Measurements from ENCODE around the gene DOCK4.
A peak's percentile ranks its signal among the peaks of the same experiment; 100 is the strongest.

DOCK4 gene

DNA sequence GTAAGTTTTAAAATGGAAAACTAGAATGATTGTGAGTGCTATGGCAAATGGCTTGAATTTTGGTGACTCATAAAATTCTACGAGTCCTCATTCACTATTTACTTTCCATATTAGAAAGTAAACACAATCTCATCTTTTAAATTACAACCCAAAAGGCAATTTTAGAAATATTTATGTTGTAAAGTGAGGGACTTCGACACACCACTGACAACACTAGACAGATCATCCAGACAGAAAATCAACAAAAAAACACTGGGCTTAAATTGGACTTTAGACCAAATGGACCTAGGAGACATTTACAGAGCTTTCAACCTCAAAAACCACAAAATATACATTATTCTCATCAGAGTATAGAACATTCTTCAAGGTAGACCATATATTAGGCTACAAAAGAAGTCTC, 30.4 kb upstream of the DOCK4 start:
- TF ChIP-seq YY1 (IDR thresholded peaks at IDR 0.05; ENCODE audit: low read depth) (no peak), ZBTB7A (IDR thresholded peaks at IDR 0.05; ENCODE audit: low read depth) (no peak), RAD21 (IDR thresholded peaks at IDR 0.05; ENCODE audit: low read depth) (no peak), FOXM1 (IDR thresholded peaks at IDR 0.05; ENCODE audit: borderline replicate concordance, low read depth) (no peak)

DNA sequence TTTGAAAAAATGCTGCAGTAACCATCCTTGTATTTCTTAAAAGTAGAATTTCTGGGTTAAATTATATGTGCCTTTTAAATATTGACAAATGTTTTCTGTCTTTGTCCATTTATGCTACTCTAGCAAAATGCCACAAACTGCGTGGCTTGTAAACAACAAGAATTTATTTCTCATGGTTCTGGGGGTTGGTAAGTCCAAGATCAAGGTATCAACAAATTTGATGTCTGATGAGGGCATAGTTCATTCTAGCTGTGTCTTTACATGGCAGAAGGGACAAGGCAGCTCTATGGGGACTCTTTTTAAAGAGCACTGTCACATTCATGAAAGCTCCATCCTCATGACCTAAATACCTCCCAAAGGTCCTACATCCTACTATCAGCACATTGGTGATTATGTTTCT, 27.9 kb upstream of the DOCK4 start:
- TF ChIP-seq FOXM1 (IDR thresholded peaks at IDR 0.05; ENCODE audit: borderline replicate concordance, low read depth) = no peak
- no peak for TF ChIP-seq EP300 (IDR thresholded peaks at IDR 0.05; ENCODE audit: borderline replicate concordance)
- TF ChIP-seq TCF12 (IDR thresholded peaks at IDR 0.05; ENCODE audit: low read depth) = no peak
- no peak for TF ChIP-seq NFIC (IDR thresholded peaks at IDR 0.05)
- TF ChIP-seq ZBTB7A (IDR thresholded peaks at IDR 0.05; ENCODE audit: low read depth) = no peak
- no peak for TF ChIP-seq EGR1 (IDR thresholded peaks at IDR 0.05)
- TF ChIP-seq, protein P1, sequence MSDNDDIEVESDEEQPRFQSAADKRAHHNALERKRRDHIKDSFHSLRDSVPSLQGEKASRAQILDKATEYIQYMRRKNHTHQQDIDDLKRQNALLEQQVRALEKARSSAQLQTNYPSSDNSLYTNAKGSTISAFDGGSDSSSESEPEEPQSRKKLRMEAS (IDR thresholded peaks at IDR 0.05) = no peak
- no peak for TF ChIP-seq CREB1 (IDR thresholded peaks at IDR 0.05; ENCODE audit: low read depth)
- no peak for TF ChIP-seq RAD21 (IDR thresholded peaks at IDR 0.05; ENCODE audit: low read depth)
- no peak for TF ChIP-seq CEBPB (IDR thresholded peaks at IDR 0.05)
- no peak for TF ChIP-seq YY1 (IDR thresholded peaks at IDR 0.05; ENCODE audit: low read depth)
- TF ChIP-seq, protein P2, sequence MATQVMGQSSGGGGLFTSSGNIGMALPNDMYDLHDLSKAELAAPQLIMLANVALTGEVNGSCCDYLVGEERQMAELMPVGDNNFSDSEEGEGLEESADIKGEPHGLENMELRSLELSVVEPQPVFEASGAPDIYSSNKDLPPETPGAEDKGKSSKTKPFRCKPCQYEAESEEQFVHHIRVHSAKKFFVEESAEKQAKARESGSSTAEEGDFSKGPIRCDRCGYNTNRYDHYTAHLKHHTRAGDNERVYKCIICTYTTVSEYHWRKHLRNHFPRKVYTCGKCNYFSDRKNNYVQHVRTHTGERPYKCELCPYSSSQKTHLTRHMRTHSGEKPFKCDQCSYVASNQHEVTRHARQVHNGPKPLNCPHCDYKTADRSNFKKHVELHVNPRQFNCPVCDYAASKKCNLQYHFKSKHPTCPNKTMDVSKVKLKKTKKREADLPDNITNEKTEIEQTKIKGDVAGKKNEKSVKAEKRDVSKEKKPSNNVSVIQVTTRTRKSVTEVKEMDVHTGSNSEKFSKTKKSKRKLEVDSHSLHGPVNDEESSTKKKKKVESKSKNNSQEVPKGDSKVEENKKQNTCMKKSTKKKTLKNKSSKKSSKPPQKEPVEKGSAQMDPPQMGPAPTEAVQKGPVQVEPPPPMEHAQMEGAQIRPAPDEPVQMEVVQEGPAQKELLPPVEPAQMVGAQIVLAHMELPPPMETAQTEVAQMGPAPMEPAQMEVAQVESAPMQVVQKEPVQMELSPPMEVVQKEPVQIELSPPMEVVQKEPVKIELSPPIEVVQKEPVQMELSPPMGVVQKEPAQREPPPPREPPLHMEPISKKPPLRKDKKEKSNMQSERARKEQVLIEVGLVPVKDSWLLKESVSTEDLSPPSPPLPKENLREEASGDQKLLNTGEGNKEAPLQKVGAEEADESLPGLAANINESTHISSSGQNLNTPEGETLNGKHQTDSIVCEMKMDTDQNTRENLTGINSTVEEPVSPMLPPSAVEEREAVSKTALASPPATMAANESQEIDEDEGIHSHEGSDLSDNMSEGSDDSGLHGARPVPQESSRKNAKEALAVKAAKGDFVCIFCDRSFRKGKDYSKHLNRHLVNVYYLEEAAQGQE (IDR thresholded peaks at IDR 0.05; ENCODE audit: low read depth) = no peak

DNA sequence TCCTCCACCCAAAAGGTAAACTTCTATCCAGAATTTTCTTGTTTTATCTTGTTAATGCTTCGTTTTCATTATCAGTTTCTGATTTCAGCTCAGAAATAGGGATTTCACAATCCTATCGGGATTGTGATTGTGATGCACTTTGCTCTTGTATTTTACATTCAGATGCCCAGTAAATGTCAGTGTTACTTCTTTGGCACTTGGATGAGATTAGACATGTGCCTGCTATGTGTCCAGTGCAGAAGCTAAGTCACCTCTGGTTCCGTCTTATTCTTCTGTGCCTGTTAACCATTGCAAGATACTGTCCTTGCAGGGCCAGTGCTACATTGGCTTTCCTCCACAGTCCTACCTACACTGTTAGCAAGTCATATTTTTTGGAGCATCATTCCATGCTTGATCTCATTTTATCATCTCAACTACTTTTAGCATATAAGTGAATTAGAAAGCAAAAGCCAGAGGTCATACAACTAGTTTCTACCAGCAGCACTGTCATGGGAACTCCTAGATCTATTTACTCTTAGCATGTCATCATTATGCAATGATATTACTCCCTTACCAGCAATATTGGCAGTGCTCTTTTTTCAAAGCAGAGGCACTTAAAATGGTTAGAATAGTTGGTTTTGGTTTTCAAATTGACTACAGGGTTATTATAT, 27.0 kb upstream of the DOCK4 start:
- TF ChIP-seq, protein P1 (IDR thresholded peaks at IDR 0.05) = no peak

DNA sequence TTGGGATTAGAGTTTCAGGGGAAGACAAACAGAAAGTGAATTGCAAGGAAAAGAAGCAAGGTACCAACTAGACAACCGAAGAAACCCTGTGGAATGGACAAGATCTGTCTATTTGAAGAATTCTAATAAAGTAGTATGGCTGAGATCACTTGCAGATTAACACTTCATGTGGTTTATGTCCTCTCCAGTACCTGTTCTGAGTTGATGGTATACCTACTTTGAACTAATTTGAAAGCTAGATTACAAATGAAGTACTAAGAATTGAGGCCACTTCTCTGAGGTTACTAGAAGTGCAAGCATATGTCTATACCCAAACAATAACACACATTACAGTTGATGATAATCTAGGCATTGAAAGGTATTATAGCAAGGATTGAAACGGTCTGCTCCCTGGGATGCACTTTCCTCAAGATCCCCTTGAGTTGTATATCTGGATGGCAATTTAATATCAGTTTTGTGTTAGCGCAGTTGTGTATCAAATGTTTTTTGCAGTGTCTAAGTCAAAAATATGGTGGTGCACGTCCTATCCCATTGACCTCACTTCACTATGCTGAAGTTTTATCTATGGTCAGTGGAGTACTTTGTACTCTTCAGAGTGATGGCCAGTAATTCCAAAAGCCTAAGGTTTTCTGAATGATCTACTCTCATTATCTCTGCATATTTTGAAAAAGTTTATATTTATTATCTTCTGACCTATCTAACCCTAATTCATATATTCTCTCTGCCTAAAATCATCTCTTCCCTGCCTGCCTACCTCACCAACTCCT, 26.2 kb upstream of the DOCK4 start:
- TF ChIP-seq TEAD4 (IDR thresholded peaks at IDR 0.05) = no peak
- TF ChIP-seq YY1 (IDR thresholded peaks at IDR 0.05; ENCODE audit: low read depth) = no peak
- TF ChIP-seq CREB1 (IDR thresholded peaks at IDR 0.05; ENCODE audit: low read depth) = no peak
- TF ChIP-seq RAD21 (IDR thresholded peaks at IDR 0.05; ENCODE audit: low read depth) = no peak
- TF ChIP-seq, protein P1 (IDR thresholded peaks at IDR 0.05) = no peak
- TF ChIP-seq TCF12 (IDR thresholded peaks at IDR 0.05; ENCODE audit: low read depth) = no peak
- TF ChIP-seq NFIC (IDR thresholded peaks at IDR 0.05) = no peak

DNA sequence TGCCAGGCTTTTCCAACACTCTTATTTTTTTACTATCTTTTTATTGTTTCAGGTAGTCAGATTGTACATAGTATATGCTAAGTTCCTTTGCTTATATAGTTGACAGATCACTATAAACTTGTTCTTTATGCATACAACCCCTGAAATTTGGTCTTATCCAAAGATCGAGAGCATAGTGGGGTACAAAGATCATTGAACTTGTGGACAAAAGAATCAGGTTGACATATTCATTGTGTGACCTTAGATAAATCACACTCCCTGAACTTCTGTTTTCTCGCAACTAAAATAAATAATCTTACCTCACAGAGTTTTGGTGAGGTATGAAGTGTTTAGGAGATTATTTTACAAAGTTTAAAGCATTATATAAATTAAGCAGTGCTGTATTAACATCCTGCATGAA, 22.4 kb upstream of the DOCK4 start:
- no peak for TF ChIP-seq RAD21 (IDR thresholded peaks at IDR 0.05; ENCODE audit: low read depth)
- TF ChIP-seq EGR1 (IDR thresholded peaks at IDR 0.05) = no peak
- TF ChIP-seq TEAD4 (IDR thresholded peaks at IDR 0.05) = no peak
- TF ChIP-seq YY1 (IDR thresholded peaks at IDR 0.05; ENCODE audit: low read depth) = no peak
- TF ChIP-seq CEBPB (IDR thresholded peaks at IDR 0.05) = no peak
- TF ChIP-seq ZBTB7A (IDR thresholded peaks at IDR 0.05; ENCODE audit: low read depth) = no peak
- TF ChIP-seq, protein P1 (IDR thresholded peaks at IDR 0.05) = no peak

DNA sequence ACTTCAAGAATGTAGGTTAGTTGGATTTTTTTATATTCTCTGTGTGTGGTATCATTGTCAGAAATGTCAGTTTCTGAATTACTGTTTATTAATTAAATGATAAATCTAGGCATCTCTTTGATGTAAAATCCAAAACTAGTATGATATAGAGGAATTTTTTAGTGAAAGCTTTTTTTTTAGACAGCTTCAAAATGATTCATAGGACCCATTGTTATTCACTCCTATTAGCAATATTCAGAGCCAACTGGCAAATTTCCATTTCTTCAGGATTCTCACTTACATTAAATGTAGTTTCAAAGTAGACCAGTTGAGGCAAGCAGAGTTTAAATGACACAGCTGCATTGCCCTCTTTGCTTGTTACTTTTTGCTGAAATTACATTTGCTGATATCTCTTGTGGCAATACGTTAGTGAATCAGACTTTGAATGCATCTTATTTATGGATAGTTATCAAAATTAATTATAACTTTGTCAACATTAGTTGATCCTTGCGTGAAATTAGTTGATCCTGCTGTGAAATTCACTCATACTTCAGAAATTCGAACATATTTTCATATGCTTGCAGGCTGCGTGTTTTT, 20.6 kb upstream of the DOCK4 start:
- TF ChIP-seq, protein P3, sequence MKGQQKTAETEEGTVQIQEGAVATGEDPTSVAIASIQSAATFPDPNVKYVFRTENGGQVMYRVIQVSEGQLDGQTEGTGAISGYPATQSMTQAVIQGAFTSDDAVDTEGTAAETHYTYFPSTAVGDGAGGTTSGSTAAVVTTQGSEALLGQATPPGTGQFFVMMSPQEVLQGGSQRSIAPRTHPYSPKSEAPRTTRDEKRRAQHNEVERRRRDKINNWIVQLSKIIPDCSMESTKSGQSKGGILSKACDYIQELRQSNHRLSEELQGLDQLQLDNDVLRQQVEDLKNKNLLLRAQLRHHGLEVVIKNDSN (IDR thresholded peaks at IDR 0.05) = no peak
- TF ChIP-seq FOXM1 (IDR thresholded peaks at IDR 0.05; ENCODE audit: borderline replicate concordance, low read depth) (peak; percentile 31; the same call in 1 of the 2 replicates), NFIC (IDR thresholded peaks at IDR 0.05) (peak; percentile 81), TEAD4 (IDR thresholded peaks at IDR 0.05) (peak; percentile 48; the same call in 1 of the 2 replicates)

DNA sequence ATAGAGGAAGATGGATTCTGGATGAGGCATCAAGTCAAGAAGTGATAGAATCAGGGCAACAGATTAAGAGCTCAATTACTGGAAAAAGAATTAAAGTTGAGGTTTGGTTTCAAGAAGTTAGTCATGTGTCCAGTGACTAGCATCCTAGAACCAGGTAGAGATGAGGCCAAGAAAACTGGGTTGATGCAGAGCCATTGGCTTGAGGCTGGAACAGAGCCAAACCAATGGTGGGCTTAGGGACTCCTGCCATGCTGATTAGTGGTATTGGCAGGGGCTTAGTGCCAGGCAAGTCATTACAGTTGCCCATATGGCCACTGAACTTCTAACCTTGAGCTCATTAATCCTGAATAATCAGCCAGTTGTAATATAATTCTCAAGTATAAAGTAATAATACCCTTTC, 18.8 kb upstream of the DOCK4 start:
- TF ChIP-seq, protein P2 (IDR thresholded peaks at IDR 0.05; ENCODE audit: low read depth) = no peak
- no peak for TF ChIP-seq CREB1 (IDR thresholded peaks at IDR 0.05; ENCODE audit: low read depth)
- no peak for TF ChIP-seq TCF12 (IDR thresholded peaks at IDR 0.05; ENCODE audit: low read depth)
- no peak for TF ChIP-seq TAF1 (IDR thresholded peaks at IDR 0.05; ENCODE audit: low read depth)
- no peak for TF ChIP-seq EGR1 (IDR thresholded peaks at IDR 0.05)
- no peak for TF ChIP-seq RAD21 (IDR thresholded peaks at IDR 0.05; ENCODE audit: low read depth)
- no peak for TF ChIP-seq CEBPB (IDR thresholded peaks at IDR 0.05)
- TF ChIP-seq TEAD4 (IDR thresholded peaks at IDR 0.05) = no peak
- TF ChIP-seq YY1 (IDR thresholded peaks at IDR 0.05; ENCODE audit: low read depth) = no peak
- TF ChIP-seq, protein P3 (IDR thresholded peaks at IDR 0.05) = no peak
- no peak for TF ChIP-seq FOXM1 (IDR thresholded peaks at IDR 0.05; ENCODE audit: borderline replicate concordance, low read depth)
- no peak for TF ChIP-seq ZBTB7A (IDR thresholded peaks at IDR 0.05; ENCODE audit: low read depth)
- no peak for TF ChIP-seq EP300 (IDR thresholded peaks at IDR 0.05; ENCODE audit: borderline replicate concordance)
- TF ChIP-seq NFIC (IDR thresholded peaks at IDR 0.05) = no peak
- TF ChIP-seq, protein P1 (IDR thresholded peaks at IDR 0.05) = no peak
